K562 (cell line): ENCODE results near the gene NABP1. TPM values are rescaled to one million over a fixed set of nuclear protein-coding genes. Genes with fewer than 3 reads are reported as not detected.

Experiments
- BRD4 ChIP-seq: fragments of 200-600 bp; sonication (generic); IDR thresholded peaks from 2 replicates; pipeline ENCODE4 v1.6.1; 2017; ENCODE audit warnings: inconsistent platforms
- CBX3 ChIP-seq, 2 experiments: IDR thresholded peaks; 1 replicate in 1 of 2; 2 replicates in 1 of 2; pipeline ENCODE4 v1.6.1; 2012; ENCODE audit warnings: inconsistent platforms in 2 of 2, low read length in 2 of 2, borderline replicate concordance in 1 of 2, control low read depth in 1 of 2
- E2F3 ChIP-seq: fragments of 250-450 bp; sonication (Bioruptor Pico); IDR thresholded peaks from 2 replicates; pipeline ENCODE4 v1.4.0; 2020; ENCODE audit warnings: mild to moderate bottlenecking
- HDAC3 ChIP-seq: fragments of 450-650 bp; IDR thresholded peaks from 2 replicates; pipeline ENCODE4 v1.6.1; 2018; ENCODE audit warnings: borderline replicate concordance, mild to moderate bottlenecking, moderate library complexity; ENCODE audit not compliant: partially characterized antibody
- NELFE ChIP-seq: IDR thresholded peaks from 2 replicates; pipeline ENCODE4 v1.6.1; 2011; ENCODE audit warnings: mild to moderate bottlenecking; ENCODE audit not compliant: insufficient read depth, insufficient read length
- PPARD ChIP-seq: fragments of 250-450 bp; sonication (Bioruptor Pico); IDR thresholded peaks from 2 replicates; pipeline ENCODE4 v1.8.0; 2022; ENCODE audit warnings: inconsistent platforms, mild to moderate bottlenecking, moderate library complexity
- PRMT5 ChIP-seq: sonication (generic); formaldehyde crosslinking; IDR thresholded peaks from 2 replicates; pipeline ENCODE4 v1.5.0; 2020; ENCODE audit warnings: missing genetic modification reagents
- TBL1XR1 ChIP-seq, 2 experiments: IDR thresholded peaks; 2 replicates each; pipeline ENCODE4 v1.6.1; 2012; ENCODE audit warnings: improper control_type of control experiment in 2 of 2, low read length in 2 of 2, mild to moderate bottlenecking in 1 of 2
- TOE1 ChIP-seq, 2 experiments: fragments of 450-650 bp in 1 of 2; sonication (generic) in 1 of 2; formaldehyde crosslinking in 1 of 2; IDR thresholded peaks; 2 replicates each; pipeline versions ENCODE4 v1.7.1 to v1.8.0; 2016 to 2022; ENCODE audit warnings: borderline replicate concordance in 2 of 2, mild to moderate bottlenecking in 2 of 2, antibody characterized with exemption in 1 of 2, inconsistent platforms in 1 of 2, low read depth in 1 of 2, missing genetic modification reagents in 1 of 2, moderate library complexity in 1 of 2
- XRCC5 ChIP-seq: fragments of 200-400 bp; formaldehyde crosslinking; IDR thresholded peaks from 2 replicates; pipeline ENCODE4 v1.6.1; 2017; ENCODE audit warnings: low read depth, mild to moderate bottlenecking, low read length
- ZBTB1 ChIP-seq: sonication (generic); formaldehyde crosslinking; IDR thresholded peaks from 2 replicates; pipeline ENCODE4 v1.8.1; 2023; ENCODE audit warnings: missing genetic modification reagents, low read depth, mild to moderate bottlenecking, borderline replicate concordance
- ZNF3 ChIP-seq: fragments of 250-450 bp; sonication (Bioruptor Pico); IDR thresholded peaks from 2 replicates; pipeline ENCODE4 v1.5.0; 2021; ENCODE audit warnings: mild to moderate bottlenecking, moderate library complexity
- ZNF347 ChIP-seq: fragments of 450-650 bp; formaldehyde crosslinking; IDR thresholded peaks from 2 replicates; pipeline ENCODE4 v1.4.0; 2020; ENCODE audit warnings: low read depth, mild to moderate bottlenecking, moderate library complexity
- polyA plus RNA-seq, 8 experiments: library from polyadenylated mRNA; depleted of rRNA in 4 of 8; stranded (reverse) in 5 of 8; unstranded in 3 of 8; fragments of >200 nt; fragmentation: Nextera tagmentation in 2 of 8; fragmentation: Illumina TruSeq in 1 of 8; extraction: Ambion mirVana in 2 of 8; extraction: Trizol in 1 of 8; gene quantifications; 2 replicates each; pipeline versions ENCODE4 v1.2.1 to v1.2.3, GENCODE V29; 2011 to 2014; ENCODE audit warnings: inconsistent platforms in 1 of 8, missing spikeins in 1 of 8
- total RNA-seq, 7 experiments: library from RNA; depleted of rRNA in 6 of 7; stranded (reverse); fragments of >200 nt in 6 of 7; fragmentation: Illumina TruSeq in 2 of 7; extraction: Trizol in 2 of 7; gene quantifications; 2 replicates each; pipeline versions ENCODE4 v1.2.1 to v1.2.3, GENCODE V29; 2011 to 2021; ENCODE audit warnings: low replicate concordance in 1 of 7
- TF ChIP-seq, protein P1 (sequence below): sonication (generic); formaldehyde crosslinking; IDR thresholded peaks from 2 replicates; pipeline ENCODE4 v1.8.0; 2022; ENCODE audit warnings: mild to moderate bottlenecking, missing genetic modification reagents
- TF ChIP-seq, protein P2 (sequence below): sonication (generic); formaldehyde crosslinking; IDR thresholded peaks from 2 replicates; pipeline ENCODE4 v1.8.0; 2022; ENCODE audit warnings: mild to moderate bottlenecking, missing genetic modification reagents, borderline replicate concordance
- TF ChIP-seq, protein P3 (sequence below): fragments of 250-450 bp; sonication (Bioruptor Pico); IDR thresholded peaks from 2 replicates; pipeline ENCODE4 v1.9.0; 2021; ENCODE audit warnings: mild to moderate bottlenecking
- TF ChIP-seq, protein P4 (sequence below): IDR thresholded peaks from 3 replicates; pipeline ENCODE4 v1.6.1; 2011; ENCODE audit warnings: borderline replicate concordance, mild to moderate bottlenecking; ENCODE audit not compliant: insufficient read length, insufficient read depth
- TF ChIP-seq, protein P5 (sequence below): sonication (generic); formaldehyde crosslinking; IDR thresholded peaks from 2 replicates; pipeline ENCODE4 v1.8.0; 2023; ENCODE audit warnings: mild to moderate bottlenecking, missing genetic modification reagents

Gene NABP1
- total and polyA plus RNA-seq, 9 of the 15 experiments (the other 6 are each of a cell fraction or from before 2014, with no cell fraction given), result 12.8 to 44.0 (median 20.2) TPM

DNA sequence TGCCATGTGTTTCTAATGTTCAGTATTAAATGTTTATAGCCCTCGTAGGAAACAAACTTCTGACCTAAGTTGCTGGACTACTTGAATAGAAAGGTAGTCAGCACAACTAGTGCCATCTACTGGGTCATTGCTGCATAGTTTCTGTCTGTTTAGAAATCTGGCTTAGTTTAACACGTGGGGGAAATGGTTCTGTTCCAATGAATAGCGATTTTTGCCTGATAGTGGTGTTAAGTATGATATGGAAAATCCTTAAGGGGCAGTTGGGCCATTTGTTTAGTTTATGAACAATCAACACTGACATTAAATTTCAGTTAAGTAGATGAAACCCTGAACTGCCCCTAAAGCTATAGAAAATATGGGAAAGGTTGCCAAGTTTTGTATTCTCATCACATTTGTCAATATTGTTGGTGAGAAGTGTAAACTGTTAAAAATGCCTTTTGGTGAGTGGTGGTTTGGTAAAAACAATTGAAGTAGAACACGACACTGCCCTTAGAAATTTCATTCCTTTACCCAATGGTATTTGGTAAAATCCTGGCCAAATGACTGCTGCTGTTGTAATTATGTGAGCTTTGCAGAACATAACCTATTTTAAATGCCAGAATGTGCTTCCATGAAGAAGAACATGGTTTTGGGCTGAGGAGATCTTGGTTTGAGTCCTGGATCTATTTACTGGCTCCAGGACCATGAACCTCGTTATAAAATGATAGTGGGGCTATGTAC, 13.2 kb downstream of the NABP1 start (continued):
- TF ChIP-seq, protein P1, sequence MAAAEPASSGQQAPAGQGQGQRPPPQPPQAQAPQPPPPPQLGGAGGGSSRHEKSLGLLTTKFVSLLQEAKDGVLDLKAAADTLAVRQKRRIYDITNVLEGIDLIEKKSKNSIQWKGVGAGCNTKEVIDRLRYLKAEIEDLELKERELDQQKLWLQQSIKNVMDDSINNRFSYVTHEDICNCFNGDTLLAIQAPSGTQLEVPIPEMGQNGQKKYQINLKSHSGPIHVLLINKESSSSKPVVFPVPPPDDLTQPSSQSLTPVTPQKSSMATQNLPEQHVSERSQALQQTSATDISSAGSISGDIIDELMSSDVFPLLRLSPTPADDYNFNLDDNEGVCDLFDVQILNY (CRISPR knock-in tag), result no peak
- TF ChIP-seq ZBTB1 (CRISPR knock-in tag), result no peak
- no peak for TF ChIP-seq TOE1 (IDR thresholded peaks at IDR 0.05; ENCODE audit: borderline replicate concordance)
- TF ChIP-seq TOE1 (CRISPR knock-in tag; IDR thresholded peaks at IDR 0.05; ENCODE audit: borderline replicate concordance, low read depth), result no peak
- TF ChIP-seq, protein P2, sequence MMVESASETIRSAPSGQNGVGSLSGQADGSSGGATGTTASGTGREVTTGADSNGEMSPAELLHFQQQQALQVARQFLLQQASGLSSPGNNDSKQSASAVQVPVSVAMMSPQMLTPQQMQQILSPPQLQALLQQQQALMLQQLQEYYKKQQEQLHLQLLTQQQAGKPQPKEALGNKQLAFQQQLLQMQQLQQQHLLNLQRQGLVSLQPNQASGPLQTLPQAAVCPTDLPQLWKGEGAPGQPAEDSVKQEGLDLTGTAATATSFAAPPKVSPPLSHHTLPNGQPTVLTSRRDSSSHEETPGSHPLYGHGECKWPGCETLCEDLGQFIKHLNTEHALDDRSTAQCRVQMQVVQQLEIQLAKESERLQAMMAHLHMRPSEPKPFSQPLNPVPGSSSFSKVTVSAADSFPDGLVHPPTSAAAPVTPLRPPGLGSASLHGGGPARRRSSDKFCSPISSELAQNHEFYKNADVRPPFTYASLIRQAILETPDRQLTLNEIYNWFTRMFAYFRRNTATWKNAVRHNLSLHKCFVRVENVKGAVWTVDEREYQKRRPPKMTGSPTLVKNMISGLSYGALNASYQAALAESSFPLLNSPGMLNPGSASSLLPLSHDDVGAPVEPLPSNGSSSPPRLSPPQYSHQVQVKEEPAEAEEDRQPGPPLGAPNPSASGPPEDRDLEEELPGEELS (CRISPR knock-in tag), result no peak
- no peak for TF ChIP-seq HDAC3
- TF ChIP-seq, protein P3, sequence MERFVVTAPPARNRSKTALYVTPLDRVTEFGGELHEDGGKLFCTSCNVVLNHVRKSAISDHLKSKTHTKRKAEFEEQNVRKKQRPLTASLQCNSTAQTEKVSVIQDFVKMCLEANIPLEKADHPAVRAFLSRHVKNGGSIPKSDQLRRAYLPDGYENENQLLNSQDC, result no peak
- no peak for TF ChIP-seq PPARD (CRISPR knock-in tag)
- TF ChIP-seq, protein P4, sequence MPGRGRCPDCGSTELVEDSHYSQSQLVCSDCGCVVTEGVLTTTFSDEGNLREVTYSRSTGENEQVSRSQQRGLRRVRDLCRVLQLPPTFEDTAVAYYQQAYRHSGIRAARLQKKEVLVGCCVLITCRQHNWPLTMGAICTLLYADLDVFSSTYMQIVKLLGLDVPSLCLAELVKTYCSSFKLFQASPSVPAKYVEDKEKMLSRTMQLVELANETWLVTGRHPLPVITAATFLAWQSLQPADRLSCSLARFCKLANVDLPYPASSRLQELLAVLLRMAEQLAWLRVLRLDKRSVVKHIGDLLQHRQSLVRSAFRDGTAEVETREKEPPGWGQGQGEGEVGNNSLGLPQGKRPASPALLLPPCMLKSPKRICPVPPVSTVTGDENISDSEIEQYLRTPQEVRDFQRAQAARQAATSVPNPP, result no peak
- no peak for TF ChIP-seq XRCC5
- TF ChIP-seq PRMT5 (CRISPR knock-in tag), result no peak
- TF ChIP-seq, protein P5, sequence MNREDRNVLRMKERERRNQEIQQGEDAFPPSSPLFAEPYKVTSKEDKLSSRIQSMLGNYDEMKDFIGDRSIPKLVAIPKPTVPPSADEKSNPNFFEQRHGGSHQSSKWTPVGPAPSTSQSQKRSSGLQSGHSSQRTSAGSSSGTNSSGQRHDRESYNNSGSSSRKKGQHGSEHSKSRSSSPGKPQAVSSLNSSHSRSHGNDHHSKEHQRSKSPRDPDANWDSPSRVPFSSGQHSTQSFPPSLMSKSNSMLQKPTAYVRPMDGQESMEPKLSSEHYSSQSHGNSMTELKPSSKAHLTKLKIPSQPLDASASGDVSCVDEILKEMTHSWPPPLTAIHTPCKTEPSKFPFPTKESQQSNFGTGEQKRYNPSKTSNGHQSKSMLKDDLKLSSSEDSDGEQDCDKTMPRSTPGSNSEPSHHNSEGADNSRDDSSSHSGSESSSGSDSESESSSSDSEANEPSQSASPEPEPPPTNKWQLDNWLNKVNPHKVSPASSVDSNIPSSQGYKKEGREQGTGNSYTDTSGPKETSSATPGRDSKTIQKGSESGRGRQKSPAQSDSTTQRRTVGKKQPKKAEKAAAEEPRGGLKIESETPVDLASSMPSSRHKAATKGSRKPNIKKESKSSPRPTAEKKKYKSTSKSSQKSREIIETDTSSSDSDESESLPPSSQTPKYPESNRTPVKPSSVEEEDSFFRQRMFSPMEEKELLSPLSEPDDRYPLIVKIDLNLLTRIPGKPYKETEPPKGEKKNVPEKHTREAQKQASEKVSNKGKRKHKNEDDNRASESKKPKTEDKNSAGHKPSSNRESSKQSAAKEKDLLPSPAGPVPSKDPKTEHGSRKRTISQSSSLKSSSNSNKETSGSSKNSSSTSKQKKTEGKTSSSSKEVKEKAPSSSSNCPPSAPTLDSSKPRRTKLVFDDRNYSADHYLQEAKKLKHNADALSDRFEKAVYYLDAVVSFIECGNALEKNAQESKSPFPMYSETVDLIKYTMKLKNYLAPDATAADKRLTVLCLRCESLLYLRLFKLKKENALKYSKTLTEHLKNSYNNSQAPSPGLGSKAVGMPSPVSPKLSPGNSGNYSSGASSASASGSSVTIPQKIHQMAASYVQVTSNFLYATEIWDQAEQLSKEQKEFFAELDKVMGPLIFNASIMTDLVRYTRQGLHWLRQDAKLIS (CRISPR knock-in tag), result no peak
- no peak for TF ChIP-seq E2F3
- TF ChIP-seq CBX3 (IDR thresholded peaks at IDR 0.05; ENCODE audit: borderline replicate concordance in 1 of 2, low read length in 2 of 2), result peak in 1 of 2 experiments; percentile 30; a peak in 1 of 3 replicates
- TF ChIP-seq TBL1XR1 (IDR thresholded peaks at IDR 0.05; ENCODE audit: low read length in 2 of 2), result no peak
- 0 out of 2 replicates have a peak, but pooled peaks have one; percentile 19 for TF ChIP-seq ZNF3
- no peak for TF ChIP-seq BRD4
- no peak for TF ChIP-seq NELFE
- no peak for TF ChIP-seq ZNF347 (CRISPR knock-in tag)
